OCI-M1 (cell line): ENCODE results near the gene CCDC127.
"Not testable (repeated sequence)": the region's sequence is repeated elsewhere in the genome, so short reads cannot be mapped to it uniquely, and the experiment has no call there.

Experiments used
- DNase-seq: peaks from one replicate; lab custom pipeline; 2025; lab: John Stamatoyannopoulos, UW

CCDC127 gene

DNA sequence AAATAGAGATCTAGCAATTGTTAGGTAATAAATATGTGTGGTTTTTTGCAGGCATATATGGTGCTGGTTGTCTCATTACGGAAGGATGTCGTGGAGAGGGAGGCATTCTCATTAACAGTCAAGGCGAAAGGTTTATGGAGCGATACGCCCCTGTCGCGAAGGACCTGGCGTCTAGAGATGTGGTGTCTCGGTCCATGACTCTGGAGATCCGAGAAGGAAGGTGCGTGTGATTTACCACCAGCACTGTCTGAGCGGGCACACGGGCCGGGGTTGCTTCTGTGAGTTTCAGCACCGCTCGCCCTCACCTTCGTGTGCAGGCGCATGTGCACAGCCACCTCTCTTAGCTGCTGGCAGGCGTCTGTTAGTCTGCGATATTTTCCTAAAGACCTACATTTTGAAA is 15.5 kb upstream of the CCDC127 start:
- not testable (repeated sequence) for DNase-seq

DNA sequence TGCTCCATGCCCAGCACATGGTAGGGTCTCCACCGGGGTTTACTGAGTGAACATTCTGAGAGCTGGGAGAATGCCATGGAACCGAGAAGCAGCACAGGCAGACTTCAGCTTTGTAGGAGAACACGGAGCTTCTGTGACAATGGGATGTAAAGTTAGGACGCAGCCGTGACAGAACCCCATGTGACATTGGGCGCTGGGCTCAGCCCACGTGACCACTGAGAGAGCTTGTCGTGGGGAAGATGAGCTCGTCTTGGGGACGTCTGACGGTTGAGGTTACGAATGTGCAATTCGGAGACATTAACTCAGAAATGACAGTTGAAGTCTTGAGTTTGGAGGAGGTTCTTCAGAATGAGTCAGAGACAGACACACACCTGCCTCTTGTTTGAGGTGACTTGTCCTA is 13.7 kb upstream of the CCDC127 start:
- DNase-seq, result no peak

DNA sequence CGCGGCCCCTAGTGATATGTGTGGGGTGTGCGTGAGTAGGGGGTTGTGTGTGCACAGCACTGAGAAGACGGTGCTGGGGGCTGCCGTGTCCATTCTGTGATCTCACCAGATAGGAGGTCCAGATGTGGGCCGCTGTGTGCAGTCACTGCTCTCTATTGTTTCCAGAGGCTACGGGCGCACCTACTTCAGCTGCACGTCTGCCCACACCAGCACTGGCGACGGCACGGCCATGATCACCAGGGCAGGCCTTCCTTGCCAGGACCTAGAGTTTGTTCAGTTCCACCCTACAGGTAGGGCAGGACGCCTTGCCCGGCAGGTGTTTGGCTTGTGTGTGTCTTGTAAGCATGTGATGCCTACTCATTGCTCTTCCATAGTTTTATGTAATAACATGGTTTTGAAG is 12.8 kb upstream of the CCDC127 start:
- no peak for DNase-seq

DNA sequence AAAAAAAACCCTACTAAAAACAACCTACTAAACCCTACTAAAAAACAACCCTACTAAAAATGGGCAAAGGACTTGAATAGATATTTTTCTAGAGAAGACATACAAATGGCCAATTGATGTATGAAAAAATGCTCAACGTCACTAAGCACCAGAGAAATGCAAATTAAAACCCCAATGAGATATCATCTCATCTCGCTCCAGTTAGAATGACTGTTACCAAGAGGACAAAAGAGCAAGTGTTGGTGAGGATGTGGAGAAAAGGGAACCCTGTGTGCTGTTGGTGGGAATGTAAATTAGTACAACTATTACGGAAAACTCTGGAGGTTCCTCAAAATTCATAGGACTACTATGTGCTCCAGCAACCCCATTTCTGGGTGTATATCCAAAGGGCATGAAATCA is 10.9 kb upstream of the CCDC127 start:
- no peak for DNase-seq

DNA sequence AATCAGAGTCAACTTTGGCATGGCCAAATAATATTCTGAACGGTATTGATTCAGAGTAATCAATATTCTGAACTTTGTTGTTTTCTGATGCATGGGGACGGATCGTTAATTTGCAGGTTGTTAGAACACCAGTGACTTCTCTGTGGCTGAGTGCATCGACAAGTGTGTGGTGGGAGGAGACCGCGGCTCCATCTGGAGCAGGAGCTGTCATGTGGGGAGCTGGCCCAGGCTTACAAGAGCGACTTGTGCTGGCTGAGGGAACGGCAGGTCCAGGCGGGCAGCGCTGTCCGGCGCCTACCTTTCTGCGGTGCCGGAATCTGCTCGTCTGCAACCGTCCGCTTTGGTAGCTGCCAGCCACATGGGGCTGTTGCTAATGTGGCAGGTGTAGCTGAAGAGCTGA is 9.4 kb upstream of the CCDC127 start:
- not testable (repeated sequence) for DNase-seq

DNA sequence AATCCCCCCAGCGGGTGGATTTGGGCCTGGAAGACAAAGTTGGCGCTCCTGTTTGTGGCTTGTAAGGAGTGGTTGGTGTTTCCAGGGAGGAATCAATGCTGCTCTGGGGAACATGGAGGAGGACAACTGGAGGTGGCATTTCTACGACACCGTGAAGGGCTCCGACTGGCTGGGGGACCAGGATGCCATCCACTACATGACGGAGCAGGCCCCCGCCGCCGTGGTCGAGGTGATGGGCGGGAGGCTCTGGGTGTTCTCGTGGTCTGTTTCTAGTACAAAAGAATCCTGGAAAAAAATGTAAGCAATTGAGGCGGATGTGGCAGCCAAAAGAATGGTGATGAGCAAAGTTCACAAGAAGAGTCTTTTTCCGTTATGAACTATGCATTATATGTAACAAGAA is 7.4 kb upstream of the CCDC127 start:
- DNase-seq, result no peak

DNA sequence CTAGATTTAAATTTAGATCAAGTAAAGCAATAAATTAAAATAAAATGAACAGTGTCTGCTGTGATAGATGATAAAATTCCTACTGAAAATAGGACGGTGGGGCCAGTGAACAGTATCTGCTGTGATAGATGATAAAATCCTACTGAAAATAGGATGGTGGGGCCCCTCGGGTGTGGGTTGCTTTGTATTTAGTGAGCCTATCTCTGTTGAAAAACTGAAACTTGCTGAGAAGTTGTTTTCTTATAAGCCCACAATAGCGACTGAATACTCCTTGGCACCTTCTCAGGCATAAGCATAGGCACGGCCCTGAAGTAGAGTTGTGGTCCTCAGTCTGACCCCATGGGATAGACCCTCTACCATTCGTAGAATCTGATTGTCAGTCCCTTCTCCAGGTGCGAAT is 5.8 kb upstream of the CCDC127 start:
- no peak for DNase-seq

DNA sequence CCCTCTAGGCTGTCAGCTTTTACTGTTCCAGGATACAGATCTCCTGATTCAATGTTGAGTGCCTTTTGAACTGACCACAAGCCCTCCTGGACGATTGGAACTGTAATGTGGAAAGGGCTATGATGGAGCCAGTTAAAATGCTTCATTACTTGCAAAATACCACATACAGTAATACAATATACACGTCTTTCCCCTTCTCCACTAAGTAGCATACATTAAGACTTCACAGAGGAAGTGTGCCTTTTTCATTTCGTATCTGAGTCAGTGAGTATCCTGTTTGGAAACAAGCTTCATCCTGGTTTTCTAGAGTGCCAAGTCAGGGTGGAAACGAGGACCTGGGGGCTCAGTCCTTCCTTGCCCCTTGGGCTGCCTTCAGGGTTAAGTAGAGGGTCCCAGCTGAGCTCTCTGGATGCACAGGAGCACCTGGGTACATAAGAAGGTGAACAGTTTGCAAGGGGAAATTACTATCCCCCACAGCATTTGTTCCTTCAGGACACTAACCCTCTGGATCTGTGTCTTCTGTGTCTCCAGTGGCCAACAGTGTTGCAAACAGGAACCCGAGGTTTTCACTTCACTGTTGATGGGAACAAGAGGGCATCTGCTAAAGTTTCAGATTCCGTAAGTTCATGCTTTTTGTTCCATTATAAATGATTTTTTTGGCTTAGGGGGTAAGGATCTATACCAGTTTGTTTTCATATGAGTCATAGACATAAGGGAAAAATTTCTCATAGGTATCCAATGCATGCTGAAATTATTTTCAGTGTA is 5.2 kb upstream of the CCDC127 start:
- DNase-seq, result not testable (repeated sequence)

DNA sequence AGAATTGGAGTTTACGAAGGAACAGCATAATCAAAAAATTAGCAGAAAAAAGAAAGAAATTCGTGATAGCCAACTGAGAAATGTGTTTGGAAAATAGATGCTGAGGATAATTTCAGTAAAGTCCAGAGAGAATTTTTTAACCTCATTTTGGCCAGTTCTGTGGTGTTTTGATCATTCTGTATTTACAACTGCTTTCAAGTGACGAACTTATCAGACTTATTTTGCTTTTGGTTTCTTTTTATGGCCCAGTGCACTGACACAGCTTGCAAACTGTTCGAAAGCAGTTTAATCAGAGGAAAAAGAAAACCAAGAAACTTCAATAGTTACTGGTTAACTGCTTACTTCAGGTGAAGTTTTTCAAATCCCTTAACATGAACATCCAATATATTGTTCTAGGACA is 2.0 kb upstream of the CCDC127 start:
- DNase-seq, result peak; percentile 77

DNA sequence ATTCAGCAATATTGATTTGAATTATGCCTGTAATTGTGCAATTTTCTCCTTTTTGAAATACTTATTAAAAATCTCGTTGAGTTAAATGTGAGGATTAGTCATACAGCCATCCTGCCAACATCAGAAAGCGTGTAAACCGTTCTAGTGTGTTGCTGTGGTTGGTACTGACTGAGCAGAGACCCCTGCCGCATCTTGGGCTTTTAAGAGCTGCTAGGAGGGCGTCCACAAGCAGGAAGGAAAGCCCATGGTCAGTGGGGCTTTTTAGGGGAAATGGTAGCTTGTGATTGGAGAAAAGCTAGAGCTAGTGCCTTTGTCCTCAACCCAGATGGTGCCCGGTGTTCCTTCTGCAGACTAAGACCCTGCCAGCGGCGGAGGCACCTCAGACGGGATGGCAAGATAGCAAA is 1.5 kb upstream of the CCDC127 start:
- peak; percentile 62 for DNase-seq

DNA sequence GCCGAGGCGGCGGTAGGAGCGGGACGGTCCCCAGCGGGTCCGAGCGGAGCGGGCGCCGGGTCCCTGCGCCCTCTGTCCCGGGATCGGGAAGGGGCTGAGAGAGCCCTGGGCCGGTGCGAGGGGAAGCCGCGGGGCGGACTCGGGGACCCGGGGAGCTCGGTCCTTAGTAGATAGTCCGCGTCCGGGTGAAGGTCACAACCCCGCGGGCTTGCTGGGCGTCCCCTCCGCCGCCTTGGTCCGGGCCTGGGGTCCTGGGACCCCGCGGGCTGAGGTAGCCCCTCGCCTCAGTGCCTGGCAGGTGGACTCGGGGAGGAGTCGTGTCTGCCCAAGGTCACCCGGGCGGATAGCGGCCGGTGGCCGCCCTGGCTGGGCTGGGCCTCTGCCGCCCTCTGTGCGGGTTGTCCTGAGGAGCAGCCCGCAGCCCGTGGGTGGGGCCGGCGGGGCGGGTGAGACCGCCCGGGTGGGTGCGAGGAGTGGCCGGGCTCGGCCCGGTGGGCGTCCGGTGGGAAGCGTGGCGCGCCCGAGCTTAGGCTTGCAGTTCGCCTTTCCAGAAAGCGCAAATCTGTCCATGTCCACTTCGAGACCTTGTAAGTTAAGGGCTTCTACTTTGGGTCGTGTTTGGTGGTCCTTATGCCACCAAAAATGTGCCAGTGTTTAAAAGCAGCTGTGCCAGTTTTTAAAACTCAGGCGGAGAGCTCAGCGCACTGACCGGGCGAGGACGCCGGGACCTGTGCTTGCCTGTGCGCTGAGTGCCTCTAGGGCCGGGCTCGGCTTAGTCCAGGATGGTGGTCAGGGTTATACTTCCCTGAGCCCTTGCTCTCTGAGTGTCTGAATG is 721 bp upstream of the CCDC127 start:
- DNase-seq, result peak; percentile 56

DNA sequence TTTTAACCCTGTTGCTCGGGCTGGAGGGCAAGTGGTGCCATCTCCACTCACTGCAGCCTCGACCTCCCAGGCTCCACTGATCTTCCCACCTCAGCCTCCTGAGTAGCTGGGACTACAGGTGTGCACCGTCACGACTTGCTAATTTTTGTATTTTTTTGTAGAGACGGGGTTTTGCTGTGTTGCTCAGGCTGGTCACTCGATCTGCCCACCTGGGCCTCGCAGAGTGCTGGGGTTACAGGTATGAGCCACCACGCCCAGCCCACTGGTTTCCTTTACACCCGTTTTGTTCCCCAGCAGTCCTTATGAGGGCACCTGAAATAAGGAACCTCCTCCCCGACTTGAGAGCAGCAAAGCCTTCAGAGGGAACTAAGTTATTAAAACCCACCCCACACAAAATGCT is 1.9 kb downstream of the CCDC127 start:
- DNase-seq, result not testable (repeated sequence)

DNA sequence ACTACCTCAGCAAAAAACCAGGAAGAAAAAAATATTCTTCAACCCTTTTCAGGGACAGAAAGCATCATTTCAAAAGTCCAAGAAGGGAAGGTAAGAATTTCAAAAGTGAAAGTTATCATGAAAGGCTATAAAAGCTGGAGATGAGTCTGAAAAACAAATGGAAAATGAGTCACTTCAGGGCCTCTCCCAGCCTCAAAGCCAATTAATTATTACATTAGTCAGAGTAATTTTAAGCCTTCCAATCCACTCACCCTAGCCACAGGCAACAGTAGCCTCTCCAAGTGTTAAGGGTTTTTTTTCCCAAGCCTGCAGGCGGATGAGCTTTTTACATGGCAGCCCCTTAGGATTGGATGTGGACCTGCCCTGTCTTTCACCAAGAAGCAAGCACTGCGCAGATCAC is 2.7 kb downstream of the CCDC127 start:
- not testable (repeated sequence) for DNase-seq

DNA sequence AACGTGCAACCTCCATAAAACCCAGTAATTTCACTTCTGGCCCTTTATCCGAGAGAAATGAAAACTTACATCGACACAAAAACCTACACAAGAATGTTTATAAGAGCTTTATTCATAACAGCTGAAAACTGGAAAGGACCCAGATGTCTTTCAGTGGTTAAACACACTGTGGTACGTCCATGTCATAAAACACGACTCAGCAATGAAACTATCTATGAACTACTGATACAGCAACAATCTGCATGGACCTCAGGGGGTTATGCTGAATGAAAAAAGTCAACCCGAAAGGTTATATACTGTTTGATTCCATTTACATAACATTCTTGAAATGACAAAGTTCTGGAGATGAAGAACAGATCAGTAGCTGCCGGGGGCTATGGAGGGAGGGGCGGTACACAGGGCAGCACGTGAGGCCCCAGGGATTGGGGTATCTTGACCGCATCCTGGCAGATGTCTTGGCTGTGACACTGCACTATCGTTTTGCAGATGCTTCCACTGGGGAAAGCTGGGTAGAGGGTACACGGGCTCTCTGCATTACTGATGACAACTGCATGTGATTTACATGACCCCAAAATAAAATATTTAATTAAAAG is 4.1 kb downstream of the CCDC127 start:
- no peak for DNase-seq

DNA sequence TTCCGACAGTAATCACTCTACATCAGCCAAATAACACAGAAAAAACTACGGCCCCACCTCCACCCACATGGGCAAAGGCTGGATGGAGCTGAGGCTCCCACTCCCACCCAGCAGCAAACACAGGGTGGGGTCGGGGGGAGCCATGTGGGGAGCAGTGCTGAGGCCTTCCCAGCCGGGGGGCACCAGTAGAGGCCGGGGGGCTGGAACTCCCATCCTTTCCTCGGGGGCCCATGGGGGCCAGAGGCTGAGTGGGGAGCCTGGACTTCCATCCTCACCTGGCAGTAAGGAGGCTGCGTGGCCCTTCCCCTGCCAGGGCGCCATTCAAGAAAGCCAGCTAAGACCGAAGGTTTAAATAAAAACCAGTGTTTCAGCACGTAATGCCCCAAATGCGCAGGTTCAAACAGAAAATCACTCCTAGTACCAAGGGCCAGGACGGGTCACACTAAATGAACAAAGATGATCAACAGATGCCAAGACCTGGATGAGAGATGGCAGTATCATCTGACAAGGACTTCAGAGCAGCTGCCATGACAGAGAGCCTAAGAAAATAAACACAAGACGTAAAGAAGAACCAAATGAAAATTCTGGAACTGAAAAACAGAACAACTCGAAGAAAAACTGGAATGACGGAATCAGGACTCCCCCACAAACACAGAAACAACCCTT is 9.4 kb downstream of the CCDC127 start:
- DNase-seq, result no peak

DNA sequence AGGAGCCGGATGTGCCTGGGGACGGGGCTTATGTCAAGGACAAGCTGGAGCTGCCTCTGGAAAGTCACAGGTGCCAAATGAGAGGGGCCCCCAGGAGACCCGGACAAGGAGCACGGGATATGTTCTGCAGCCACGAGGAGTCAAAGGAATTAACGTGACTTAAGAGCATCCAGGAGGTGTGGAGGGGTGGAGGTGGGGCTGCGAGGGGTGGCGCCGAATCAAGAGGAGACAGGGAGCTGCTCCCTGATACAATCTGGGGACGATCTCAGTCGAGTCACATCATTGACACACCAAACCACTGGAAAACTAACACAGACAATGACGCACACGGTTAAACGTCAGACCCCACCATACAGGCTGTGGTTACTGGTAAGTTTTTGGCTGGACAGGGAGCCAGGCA is 10.4 kb downstream of the CCDC127 start:
- no peak for DNase-seq

DNA sequence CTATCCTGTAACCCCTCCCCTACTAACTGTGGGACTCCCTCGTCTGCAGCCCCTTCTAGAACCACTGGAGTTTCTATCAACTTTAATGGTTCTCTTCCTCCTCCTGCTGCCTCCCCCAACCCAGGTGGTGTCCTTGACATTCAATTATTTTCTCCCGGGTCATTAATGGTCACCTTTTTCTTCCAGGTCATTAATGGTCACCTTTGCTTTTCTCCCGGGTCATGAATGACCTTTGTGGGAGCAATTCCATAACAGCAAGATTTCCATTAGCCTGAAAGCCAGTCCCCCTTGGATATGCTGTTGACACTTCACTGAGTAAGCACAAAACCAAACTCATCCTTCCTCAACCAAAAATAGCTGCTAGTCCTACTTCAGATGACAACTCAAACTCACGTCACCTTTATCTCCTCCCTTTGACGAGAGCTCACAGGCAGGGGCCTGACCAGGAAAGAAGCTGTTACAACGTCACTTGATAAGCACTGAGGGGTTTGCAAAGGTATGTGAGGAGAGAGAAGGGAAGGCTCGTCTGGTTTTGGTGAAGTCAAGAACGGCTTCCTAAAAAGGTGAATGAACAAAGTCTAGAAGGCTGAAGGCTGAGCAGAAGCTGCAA is 10.9 kb downstream of the CCDC127 start:
- no peak for DNase-seq

DNA sequence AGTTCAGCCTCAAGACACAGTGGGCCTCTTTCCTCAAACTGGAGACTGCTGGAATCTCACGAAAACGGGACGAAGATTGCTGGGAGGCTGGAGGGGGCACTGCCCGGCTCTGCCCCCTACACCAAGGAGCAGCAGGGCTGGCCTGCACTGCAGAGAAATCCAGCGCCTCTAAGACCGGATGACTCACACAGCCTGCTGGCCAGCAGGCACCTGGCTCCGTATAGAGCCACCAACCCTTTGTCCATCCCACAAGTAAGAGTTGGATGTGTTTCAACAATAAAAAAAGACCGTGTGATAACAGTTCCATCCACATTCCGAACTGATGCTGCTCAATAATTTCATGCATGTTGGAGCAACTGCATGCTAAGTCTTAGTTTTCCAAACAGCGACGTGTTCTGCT is 11.5 kb downstream of the CCDC127 start:
- no peak for DNase-seq

DNA sequence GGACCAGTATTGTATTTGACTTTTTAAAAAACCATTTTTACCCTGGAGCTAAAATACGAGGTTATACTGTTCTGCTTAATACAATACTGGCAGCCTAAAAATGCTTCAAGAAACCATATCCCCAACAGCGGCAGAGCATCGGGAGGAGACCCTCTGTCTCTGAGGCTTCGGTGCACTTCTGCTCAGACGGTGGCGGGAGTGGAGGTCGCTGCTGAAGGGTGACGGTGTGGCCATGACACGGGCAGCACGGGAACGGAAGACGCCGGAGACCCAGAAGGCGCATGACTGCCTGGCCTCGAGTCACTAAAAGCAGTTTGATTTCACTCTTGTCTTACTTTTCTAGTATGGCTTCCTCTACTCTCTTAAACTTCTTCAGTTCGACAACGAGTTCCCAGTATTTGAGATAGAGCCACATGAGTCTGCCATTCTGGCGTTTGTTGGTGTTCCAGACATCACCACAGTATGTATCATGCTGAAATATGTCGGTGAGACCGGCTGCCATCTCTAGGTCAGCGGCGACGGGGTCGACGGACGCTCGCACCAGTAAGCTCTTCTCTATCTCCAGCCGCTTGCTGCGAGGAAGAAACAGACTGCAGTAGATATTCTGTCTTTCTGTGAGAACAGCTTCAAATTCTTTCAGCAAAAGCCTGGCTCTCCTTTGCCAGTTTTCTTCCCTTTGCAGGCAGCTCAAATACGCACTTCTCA is 12.8 kb downstream of the CCDC127 start:
- no peak for DNase-seq

DNA sequence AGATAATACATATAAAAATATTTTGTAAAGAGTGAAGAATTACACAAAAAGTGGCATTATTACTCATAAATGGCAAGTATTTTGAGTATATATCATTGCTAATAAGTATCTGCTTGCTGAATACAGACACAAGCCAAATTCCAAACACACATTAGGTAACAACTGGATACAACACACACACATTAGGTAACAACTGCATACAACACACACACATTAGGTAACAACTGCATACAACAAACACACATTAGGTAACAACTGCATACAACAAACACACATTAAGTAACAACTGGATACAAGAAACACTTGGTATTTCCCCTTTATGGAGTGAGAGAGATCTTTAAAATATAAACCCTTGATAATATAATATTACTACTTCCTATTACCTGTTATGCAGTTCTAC is 13.5 kb downstream of the CCDC127 start:
- no peak for DNase-seq

DNA sequence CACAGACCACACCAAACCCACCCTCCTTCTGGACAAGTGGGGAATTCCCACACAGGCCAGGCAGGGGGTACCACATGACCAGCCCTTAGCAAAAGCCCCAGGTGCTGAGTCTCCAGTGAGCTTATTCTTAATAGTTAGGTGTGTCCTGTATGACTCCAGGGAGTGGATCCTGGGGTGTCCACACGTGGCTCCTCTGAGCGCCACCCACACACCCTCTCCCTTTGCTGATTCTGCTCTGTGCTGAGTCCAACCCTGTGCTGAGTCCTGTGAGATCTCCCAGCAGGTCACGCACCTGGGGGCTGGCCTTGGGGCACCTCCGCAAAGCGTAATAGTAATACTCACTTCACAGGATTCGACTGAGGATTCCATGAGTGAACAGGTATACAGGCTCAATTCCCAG is 14.0 kb downstream of the CCDC127 start:
- no peak for DNase-seq
